G401 (cell line): ENCODE data around the gene RAMP2. TPM values are rescaled to one million over a fixed set of nuclear protein-coding genes. Genes with fewer than 3 reads are reported as not detected.
A peak's percentile ranks its signal among the peaks of the same experiment; 100 is the strongest.
"Not testable (repeated sequence)": the region's sequence is repeated elsewhere in the genome, so short reads cannot be mapped to it uniquely, and the experiment has no call there.

Experiments used
- DNase-seq: peaks from one replicate; pipeline ENCODE4 v3.0.0-alpha.2; 2015; ENCODE audit warnings: low spot score
- in situ Hi-C: cut with HindIII; loops from 2 replicates; pipeline ENCODE4 v1.10.0; 2016; ENCODE audit warnings: low sequenced_read_pairs, mixed read lengths
- total RNA-seq: library from RNA; depleted of rRNA; stranded (reverse); fragments of >200 nt; shearing (Covaris generic); gene quantifications from 2 replicates; pipeline ENCODE4 v1.2.3, GENCODE V29; 2014

Gene RAMP2
- total RNA-seq, 1 experiment from 2014 or later = 0.51 TPM

- in situ Hi-C loops = no loop called here
- DNase-seq = no peak
Observed at GRCh38 chr17:42766124-42766523, 5.1 kb downstream of the RAMP2 start.

GRCh38 chr17:42767512-42767911 lies 6.5 kb downstream of the RAMP2 start:
- in situ Hi-C loops = no loop called here
- no peak for DNase-seq

GRCh38 chr17:42768006-42768405 lies 7.0 kb downstream of the RAMP2 start:
- DNase-seq, in situ Hi-C loops: not testable (repeated sequence)

DNA sequence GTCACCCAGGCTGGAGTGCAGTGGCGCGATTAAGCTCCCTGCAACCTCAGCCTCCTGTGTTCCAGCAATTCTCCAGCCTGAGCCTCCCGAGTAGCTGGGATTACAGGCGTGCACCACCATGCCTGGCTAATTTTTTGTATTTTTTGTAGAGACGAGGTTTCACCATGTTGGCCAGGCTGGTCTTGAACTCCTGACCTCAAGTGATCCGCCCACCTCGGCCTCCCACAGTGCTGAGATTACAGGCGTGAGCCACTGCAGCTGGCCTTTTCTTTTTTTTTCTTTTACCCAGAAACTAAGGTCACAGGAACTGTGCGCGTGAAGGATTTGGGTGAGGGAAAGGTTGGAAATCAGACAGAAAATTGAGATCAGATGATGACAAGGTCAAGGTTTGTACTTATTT lies 8.9 kb downstream of the RAMP2 start:
- in situ Hi-C loops, DNase-seq: not testable (repeated sequence)

GRCh38 chr17:42772945-42773289 lies 11.9 kb downstream of the RAMP2 start:
- no peak for DNase-seq
- in situ Hi-C loops = no loop called here

- in situ Hi-C loops = no loop called here
- peak; percentile 89 for DNase-seq
Observed at GRCh38 chr17:42773290-42774035, 12.4 kb downstream of the RAMP2 start, which contains the start of gene VPS25. TSS of gene VPS25 (plus strand) at chr17:42773449. CDS start at chr17:42773476, 27 bp downstream.

GRCh38 chr17:42774066-42774745 lies 13.2 kb downstream of the RAMP2 start:
- no peak for DNase-seq
- in situ Hi-C loops = no loop called here

DNA sequence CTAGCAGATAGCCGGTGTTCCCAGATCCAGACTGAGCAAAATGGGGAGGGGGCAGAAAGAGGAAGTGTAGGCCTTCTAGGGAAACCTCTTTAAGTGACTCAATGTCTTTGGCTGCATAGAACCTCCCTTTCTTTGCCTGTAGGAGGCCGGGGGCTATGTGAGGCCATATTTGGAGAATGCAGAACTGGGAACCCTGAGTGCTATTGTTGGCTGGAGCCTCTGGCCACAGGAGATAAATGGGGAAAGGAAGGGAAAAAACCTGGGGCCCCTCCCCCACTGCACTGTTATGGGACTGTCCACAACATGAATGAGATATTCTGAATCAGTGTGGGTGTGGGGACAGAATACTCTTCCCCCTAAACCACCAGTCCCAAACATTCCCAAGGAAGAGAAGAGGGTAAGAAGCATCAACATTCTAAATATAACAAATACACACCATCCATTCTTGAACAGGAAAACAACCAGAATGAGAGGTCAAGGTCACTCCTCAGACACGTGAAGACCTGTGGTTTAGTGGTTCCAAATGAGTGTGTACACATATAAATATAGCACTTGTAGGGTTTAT lies 14.6 kb downstream of the RAMP2 start:
- no peak for DNase-seq
- in situ Hi-C loops = no loop called here

GRCh38 chr17:42778570-42778969 lies 17.5 kb downstream of the RAMP2 start:
- in situ Hi-C loops = no loop called here
- no peak for DNase-seq

DNA sequence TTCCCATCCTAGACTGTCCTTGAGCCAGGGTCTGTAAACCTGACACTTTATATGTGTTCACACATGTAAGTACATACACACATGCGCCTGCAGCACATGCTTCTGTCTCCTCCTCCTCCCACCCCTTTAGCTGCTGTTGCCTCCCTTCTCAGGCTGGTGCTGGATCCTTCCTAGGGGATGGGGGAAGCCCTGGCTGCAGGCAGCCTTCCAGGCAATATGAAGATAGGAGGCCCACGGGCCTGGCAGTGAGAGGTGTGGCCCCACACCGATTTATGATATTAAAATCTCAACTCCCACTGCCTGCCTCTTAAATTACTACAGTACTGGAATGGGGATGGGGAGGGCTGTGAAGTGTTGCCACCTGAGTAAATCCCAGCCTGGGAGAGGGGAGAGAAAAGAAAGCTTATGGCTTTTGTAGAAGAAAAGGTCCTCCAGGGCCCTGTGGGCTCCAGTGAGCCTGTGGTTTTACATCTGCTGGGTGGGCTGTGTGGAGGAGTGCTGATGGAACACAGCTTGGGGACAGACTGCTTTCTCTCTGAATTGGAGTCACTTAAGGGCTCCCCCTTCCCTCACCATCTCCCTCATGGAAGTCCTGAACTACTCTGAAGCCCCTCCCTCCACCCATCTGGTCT lies 18.4 kb downstream of the RAMP2 start:
- no peak for DNase-seq

DNA sequence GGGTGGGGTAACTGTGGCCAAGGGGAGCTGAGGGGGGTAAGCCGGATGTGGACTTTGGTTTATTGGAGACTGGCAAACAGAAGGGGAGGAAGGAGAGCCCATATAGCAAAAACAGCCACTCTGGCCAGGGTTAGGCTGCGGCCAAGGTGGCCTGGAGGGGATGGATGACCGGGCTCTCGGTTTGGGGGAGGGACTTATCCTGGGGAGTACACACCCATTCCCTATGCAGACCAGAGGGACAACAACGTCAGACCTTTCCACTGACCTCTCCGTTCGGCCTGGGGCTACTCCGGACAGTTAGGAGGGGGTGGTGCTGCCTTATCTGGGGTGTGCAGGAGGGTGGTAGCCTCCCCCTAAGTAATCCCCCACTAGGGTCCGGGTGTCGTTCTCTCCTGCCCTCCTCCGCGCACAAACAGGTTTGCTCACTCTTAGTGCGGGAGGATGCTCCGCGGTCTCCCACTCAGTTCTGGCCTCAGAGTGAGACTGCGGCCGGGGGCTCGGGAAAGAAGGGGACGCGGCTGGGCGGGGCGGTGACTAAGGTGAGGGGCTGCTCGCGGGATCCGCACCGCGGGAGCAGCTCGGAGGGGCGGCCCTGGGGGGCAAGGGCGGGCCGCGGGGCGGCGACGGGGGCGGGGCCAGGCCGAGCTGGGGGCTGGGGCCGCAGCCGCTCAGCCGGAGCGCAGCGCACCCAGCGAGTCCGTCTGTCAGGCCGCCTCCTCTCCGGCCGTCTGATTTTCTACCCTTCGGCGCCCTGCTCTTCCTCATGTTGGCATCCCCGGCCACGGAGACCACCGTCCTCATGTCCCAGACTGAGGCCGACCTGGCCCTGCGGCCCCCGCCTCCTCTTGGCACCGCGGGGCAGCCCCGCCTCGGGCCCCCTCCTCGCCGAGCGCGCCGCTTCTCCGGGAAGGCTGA lies 19.2 kb downstream of the RAMP2 start, which contains the start of gene WNK4:
TSS of gene WNK4 (plus strand) at position 675 of the 915 bp plus-strand sequence. CDS start at position 764, 89 bp downstream.
- DNase-seq = no peak
- in situ Hi-C loops = no loop called here

More for the DNA sequence above, 18.4 kb downstream of the RAMP2 start:
- in situ Hi-C loops = no loop called here

GRCh38 chr17:42780851-42781638 lies 20.0 kb downstream of the RAMP2 start:
- DNase-seq = no peak
- in situ Hi-C loops = no loop called here

DNA sequence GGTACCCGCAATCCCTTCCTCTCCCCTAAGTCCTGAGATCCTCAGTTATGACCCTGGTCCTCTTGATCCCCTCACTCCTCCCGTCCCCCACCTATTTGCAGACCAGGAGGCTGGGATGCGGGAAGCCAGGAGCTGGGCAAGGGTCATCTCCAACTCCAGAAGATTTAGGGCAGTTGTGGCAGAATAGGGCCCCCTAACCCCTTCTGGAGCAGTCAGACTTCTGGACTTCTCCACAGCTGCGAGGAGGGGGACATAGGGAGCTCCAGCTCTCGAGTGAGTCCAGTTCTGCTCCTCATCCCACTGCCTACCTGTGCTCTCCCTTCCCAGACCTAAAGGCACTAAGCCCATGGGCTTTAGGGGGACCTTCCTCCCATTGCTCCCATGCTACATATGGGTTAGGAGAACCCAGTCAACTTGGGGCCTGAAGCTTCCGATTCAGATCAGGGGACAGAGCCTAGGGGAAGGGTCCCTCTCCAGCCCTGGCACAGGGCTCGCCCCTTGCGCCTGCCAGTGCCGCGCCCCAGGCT lies 20.7 kb downstream of the RAMP2 start:
- no peak for DNase-seq

DNA sequence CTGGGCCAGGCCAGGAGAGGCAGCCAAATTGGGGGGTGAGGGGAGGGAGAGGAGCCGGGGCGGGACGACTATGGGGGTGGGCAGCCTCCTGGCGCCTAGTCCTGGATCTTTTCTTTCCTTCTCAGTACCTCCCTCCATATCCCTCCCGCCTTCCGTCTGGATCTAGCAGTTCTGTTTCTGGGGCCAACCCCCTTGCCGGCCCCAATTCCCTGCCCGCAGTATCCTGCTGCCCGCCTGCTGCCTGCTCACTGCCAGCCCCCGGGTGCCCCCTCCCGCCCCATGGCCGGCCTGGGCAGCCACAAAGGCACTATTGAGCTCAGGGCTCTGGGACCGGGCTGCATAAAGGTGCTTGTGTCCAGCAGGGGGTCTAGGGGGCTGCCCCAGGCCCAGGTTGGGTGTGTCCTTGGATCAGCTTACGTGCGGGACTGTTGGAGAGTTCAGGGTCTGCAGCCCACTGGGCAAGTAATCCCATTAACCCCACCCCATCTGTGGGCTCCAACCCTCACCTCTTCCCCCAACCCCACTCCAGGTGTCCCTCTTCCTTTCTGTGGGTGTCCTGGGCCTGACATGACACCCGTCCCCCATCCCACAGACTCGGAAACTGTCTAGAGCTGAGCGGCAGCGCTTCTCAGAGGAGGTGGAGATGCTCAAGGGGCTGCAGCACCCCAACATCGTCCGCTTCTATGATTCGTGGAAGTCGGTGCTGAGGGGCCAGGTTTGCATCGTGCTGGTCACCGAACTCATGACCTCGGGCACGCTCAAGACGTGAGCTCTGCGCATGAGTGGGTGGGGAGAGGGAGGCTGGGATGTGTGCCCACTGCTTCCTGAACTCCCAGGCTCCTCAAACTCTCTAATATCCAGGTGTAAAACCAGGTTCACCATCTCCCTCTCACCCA lies 21.4 kb downstream of the RAMP2 start:
- in situ Hi-C loops = no loop called here
- no peak for DNase-seq

More for the DNA sequence above, 20.7 kb downstream of the RAMP2 start:
- in situ Hi-C loops = no loop called here

- DNase-seq = no peak
- in situ Hi-C loops = no loop called here
Observed at GRCh38 chr17:42783062-42783790, 22.2 kb downstream of the RAMP2 start.

DNA sequence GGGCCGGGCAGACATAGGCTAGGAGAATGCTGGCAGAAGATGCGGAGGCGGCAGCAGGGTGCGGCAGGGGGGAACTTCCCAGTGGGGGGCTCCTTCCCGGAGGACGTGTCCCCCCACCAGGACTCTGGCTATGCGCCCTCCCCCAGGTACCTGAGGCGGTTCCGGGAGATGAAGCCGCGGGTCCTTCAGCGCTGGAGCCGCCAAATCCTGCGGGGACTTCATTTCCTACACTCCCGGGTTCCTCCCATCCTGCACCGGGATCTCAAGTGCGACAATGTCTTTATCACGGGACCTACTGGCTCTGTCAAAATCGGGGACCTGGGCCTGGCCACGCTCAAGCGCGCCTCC lies 22.7 kb downstream of the RAMP2 start:
- in situ Hi-C loops = no loop called here
- no peak for DNase-seq
